ENCODE measurements around the gene NOX3. TPM values are rescaled to one million over a fixed set of nuclear protein-coding genes. Genes with fewer than 3 reads are reported as not detected.

NOX3 gene
- total RNA-seq: not detected in 2 replicates

GRCh38 chr6:155455766-155456165, at the start of gene NOX3:
NOX3 (minus strand) TSS chr6:155455839; CDS start chr6:155455800, 39 bp downstream.

Other genes with a start within 250 kb of the NOX3 start
- not detected in 2 replicates for gene CLDN20, start 191.8 kb downstream of the NOX3 start, total RNA-seq
- 16.6 and 23.0 TPM in 2 replicates for gene TFB1M, start 141.4 kb downstream of the NOX3 start, total RNA-seq

All from mesangial cell (primary cell).